DMS 273 treated with DMSO at 0.1 percent for 48 hours (cell line): ENCODE results near the gene ARHGAP31.
"Not testable (repeated sequence)": the region's sequence is repeated elsewhere in the genome, so short reads cannot be mapped to it uniquely, and the experiment has no call there.

Source experiments
- DNase-seq: peaks from one replicate; lab custom pipeline; 2025; lab: John Stamatoyannopoulos, UW

ARHGAP31 gene

GRCh38 chr3:119350114-119350513 lies 55.9 kb downstream of the ARHGAP31 start:
- DNase-seq: no peak

DNA sequence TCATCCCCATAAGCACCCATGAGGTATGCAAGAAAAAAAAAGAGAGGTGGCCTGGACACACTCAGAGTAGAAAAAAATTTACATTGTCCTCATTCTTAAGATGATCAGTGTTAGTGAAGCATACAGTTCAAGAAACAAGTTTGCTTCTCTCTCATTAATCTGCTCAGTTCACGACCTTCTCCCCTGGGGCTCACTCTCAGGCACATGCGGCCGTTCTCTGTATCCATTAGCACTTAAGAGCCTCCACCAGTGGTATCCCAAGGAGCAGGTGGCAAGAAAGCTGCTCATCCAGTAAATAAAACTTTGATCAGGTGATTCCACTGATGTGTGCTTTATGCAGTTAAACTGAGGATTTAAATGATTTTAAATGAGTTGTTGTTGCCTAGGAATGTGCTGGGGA lies 57.4 kb downstream of the ARHGAP31 start:
- no peak for DNase-seq

GRCh38 chr3:119352034-119352609 lies 57.9 kb downstream of the ARHGAP31 start:
- no peak for DNase-seq

- DNase-seq: no peak
Measured at GRCh38 chr3:119352863-119353527, 58.8 kb downstream of the ARHGAP31 start.

- DNase-seq: not testable (repeated sequence)
Measured at GRCh38 chr3:119355608-119356007, 61.4 kb downstream of the ARHGAP31 start.

DNA sequence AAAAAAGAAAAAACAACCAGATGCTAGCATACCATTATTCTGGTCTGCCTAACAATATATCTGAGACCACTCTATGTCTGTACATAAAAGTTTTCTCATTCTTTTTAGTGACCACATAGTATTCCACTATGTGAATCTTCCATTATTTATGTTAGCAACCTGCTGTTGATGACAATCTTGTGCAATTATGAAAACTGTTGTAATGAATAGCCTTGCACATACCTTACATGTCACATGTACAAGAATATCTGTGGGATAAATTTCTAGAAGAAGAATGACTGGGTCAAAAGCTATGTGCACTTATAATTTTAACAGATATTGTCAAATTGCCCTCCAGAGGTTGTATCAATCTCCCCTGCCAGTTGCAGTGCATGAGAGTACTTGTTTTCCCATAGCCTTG lies 62.5 kb downstream of the ARHGAP31 start:
- no peak for DNase-seq

DNA sequence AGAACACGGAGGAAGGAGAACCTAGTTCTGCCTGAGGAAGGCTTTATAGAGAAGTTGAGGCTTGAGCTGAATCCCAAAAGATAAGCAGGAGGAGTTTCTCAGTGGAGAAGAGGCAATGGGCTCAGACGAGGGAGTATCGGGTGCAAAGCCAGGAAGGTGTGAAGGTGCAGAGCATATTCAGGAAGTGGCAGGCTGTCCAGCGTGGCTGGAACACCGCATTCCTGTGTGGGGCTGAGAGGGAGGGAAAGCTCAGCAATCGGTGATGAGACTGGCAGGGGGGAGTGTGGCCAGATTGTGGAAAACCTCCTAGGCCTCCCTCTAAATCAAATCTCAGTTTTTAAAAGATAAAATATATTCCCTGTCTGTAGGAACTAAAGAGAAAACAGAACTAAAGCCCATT lies 63.0 kb downstream of the ARHGAP31 start:
- no peak for DNase-seq

DNA sequence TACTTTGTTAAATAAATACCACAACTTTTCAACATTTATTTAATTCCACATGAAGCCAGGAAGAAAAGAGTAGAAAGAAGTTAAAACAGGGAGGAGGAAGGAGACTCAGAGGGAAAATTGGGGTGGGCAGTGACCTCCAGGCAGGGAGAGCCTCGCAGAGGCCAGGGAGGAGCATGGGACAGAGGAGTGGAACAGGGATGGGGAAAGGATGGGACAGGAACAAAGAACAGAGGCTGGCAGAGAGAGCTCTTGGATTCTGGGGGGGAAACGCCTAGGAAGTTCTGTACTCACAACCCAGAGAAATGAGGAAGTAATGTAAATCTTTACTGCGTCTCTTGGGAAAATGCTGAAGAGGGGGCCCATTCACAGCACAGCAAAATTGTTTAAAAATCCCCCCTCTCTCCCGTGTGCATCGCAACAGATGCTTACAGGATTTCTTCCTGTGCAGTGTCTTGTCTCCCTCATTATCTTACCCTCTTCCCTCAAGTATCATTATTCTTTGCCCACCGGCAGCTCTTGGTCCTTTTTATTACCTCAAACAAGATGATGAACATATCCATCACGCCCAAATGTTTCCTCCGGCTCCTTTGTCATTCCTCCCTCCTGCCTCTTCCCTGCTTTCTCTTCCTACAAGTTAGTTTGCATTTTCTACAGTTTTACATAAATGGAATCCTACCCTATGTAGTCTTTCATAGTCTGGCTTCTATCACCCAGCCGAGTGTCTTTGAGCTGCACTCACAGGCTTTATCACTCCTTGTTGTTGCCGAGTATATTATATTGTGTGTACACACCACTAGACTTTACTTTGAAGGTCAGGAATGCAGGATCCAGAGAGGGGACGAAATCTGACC lies 65.5 kb downstream of the ARHGAP31 start:
- DNase-seq: no peak

GRCh38 chr3:119360736-119361462 lies 66.7 kb downstream of the ARHGAP31 start:
- DNase-seq: no peak

DNA sequence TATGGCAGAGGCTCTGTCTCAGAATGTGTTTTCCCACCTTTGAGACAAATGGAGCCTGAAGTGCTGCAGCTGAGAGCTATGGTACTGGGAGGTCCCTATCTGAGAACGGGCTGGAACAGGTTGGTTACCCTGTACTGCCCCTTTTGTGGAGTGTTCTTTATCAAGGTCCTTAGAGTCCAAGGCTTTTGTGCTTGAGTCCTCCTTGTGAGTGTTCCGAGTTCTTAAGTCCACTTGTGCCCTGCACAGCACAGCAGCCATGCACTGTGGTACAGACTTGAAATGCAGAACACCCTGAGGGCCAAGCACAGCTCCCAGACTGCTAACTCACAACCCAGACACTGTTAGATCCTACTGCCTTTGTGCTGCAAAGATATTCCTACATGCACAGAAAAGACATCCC lies 67.8 kb downstream of the ARHGAP31 start:
- no peak for DNase-seq

GRCh38 chr3:119362940-119363725 lies 69.0 kb downstream of the ARHGAP31 start:
- DNase-seq: no peak

DNA sequence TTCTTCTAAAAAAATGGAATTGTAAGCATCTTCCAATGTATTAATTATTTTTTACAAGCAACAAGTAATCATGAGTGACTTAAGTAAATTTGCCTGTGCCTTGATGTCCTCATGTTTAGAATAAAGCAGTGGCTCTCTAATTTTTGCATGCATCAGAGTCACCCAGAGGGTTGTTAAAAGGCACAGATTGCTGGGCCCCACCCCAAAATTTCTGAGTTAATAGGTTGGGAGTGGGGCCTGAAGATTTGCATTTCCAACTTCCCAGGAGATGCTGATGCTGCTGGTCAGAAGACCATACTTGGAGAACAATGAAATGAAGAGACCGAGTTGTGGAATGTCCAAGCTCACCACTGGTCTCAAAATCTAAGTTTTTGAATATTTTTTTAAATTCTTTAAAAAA lies 70.2 kb downstream of the ARHGAP31 start:
- no peak for DNase-seq

DNA sequence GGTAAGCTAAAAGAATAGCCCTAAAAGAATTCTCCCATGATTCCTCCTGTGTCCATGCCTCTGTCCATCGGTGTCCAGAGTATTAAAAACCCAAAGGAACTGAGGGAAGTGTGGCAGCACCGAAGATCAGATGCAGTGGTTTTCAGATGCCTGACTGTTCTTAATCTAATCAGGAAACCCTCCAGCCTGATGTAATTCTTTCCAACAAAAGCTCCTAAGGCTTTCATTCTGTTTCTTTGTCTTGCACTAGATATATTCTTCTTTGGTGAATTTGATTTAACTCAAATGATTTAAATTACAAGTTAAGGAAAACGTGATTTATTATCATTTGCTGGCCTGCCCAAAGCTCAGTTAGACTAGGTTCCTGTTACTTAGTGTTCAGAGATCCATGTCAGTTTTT lies 71.2 kb downstream of the ARHGAP31 start:
- no peak for DNase-seq

DNA sequence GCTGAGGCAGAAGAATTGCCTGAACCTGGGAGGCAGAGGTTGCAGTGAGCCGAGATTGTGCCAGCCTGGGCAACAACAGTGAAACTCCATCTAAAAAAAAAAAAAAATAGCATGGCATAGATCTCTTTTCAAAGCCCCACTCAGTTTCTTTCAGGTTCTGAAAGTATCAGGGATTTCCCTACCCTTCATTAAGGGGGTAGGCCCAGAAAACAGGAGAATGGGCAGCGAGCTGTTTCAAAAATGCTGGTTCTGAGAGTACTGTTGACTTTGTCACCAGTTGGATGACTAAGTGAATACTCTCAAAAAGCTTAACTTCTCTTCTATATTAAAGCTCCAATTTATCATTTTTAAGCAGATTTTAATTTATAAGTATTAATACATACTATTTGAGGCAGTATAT lies 72.8 kb downstream of the ARHGAP31 start:
- no peak for DNase-seq

- no peak for DNase-seq
Measured at GRCh38 chr3:119368298-119368697, 74.1 kb downstream of the ARHGAP31 start.

DNA sequence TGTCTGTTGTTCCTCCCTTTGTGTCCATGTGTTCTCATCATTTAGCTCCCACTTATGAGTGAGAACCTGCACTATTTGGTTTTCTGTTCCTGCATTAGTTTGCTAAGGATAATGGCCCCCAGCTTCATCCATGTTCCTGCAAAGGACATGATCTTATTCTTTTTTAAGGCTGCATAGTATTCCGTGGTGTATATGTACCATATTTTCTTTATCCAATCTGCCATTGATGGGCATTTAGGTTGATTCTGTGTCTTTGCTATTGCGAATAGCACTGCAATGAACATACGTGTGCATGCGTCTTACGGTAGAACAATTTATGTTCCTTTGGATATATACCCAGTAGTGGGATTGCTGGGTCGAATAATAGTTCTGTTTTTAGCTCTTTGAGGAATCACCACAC lies 77.6 kb downstream of the ARHGAP31 start:
- not testable (repeated sequence) for DNase-seq

DNA sequence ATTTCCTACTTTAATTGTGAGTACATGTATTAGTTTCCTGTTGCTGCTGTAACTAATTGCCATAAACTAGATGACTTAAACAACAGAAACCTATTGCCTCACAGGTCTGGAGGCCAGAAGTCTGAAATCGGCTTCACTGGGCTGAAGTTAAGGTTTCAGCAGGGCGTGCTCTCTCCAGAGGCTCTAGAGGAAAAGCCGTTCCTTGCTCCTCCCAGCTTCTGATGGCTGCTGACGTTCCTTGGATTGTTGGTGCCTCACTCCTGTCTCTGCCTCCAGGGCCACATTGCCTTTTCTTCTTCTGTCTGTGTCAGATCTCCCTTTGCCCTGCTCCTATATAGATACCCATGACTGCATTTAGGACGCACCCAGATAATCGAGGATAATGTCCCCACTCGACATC lies 80.9 kb downstream of the ARHGAP31 start:
- DNase-seq: no peak

DNA sequence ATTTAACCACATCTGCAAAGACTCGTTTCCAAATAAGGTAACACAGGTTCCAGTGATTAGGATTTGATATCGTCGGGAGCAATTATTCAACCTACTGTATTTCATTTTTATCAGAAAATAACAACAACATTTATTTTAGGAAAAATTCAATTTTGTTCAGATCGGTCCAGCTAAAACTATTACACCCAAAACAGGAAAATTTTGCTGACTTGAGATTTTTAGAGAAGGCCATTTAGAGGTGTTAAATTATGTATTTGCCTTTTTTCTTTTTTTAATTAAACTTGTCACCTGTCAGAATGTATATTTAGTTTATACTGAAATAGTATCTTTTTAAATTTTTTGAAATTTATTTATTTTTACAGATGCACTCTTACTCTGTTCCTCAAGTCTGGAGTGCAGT lies 81.3 kb downstream of the ARHGAP31 start:
- no peak for DNase-seq

DNA sequence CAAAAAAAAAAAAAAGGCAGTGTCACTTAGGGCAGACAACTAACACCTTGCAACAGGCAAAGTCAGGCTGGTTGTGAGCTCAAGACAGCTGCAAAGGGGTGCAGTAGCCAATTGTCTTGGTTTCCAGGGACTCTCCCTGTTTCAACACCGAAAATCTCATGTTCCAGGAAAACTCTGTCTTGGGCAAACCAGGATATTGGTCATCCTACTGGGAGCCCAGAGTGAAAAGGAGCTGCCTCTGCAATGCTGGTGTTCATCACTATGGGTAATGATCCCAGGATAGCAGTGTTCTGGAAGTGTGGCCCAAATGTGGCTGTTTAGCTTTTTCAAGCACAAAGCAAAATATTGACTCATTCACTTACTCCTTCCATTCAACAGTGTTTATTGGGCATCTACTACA lies 82.6 kb downstream of the ARHGAP31 start:
- no peak for DNase-seq

DNA sequence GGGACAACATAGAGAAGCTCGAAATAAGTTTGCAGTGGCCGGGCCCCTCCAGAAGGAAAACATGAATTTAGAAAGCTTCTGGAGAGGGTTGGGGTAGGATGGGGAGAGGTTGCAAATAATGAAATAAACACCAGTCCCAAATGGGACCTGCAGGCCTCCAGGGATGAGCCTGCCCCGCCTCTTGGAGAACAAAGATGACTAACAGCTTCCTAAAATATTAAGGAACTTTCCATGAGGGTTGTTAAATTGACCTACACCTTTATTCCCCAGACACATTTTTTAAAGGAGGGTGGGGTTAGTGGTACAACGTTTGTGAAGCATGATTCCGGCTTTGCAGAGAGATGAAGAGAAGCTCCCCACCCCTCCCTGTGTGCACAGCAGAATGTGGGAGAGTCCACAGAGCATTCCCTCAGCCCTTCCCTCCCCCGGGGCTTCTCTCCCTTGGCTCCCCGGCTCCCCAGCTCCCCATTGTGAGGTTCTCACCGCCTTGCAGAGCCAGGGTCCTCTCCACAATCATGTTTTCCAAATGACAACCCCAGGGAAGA lies 84.1 kb downstream of the ARHGAP31 start:
- no peak for DNase-seq

DNA sequence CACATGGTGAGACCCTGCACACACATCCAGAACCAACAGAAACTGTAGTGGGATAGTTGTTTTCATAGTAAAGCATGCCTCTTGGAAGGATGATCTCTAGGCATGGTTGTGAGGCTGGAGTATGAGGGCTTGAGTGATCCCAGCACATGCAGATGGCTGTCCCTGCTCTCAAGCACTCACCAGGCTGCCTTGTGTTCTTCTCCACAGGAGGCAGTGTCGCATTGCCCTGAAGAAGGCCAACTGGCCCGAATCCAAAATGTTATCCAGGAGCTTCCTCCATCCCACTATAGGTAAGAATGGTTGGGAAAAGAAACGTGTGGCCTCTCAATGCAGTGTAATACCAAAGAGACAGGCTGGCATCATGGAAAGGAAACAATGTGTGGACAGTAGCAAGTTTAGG lies 86.5 kb downstream of the ARHGAP31 start:
- DNase-seq: no peak
